HG02588 (cell line): ENCODE data around the gene TP73.

Source experiments
- ATAC-seq: cut with Tn5 transposase; IDR thresholded peaks from one replicate; pipeline ENCODE4 v1.9.1; 2021; ENCODE audit warnings: mild to moderate bottlenecking, moderate library complexity; ENCODE audit not compliant: unreplicated experiment

The TP73 gene

DNA sequence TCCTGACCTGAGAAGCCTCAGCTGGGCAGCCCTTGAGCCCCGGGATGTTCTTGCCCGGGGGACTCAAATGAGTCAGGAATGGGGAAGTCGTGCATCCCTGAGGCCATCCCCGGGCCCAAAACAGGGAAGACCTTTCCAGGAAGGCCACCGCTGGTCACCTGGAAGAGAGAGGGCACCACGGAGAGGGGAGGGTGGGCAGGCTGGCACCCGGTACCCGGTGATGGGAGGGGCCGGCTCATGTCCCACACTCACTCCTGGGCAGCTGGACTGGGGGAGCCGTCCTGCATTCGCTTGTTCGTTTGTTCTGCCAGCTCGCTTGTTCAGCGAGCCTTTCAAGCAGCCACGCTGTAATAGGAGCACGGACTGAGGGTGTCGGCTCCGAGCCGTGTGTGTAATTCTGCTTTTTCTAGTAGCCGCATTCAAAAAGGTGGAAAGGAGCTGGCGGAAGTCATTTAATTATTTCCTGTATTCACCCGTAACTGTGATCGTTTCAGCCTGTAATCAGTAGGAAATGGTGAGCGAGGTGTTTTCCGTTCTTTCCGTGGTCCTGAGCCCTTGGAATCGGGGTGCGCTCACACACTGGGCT lies 51.6 kb downstream of the TP73 start:
- ATAC-seq: no peak

DNA sequence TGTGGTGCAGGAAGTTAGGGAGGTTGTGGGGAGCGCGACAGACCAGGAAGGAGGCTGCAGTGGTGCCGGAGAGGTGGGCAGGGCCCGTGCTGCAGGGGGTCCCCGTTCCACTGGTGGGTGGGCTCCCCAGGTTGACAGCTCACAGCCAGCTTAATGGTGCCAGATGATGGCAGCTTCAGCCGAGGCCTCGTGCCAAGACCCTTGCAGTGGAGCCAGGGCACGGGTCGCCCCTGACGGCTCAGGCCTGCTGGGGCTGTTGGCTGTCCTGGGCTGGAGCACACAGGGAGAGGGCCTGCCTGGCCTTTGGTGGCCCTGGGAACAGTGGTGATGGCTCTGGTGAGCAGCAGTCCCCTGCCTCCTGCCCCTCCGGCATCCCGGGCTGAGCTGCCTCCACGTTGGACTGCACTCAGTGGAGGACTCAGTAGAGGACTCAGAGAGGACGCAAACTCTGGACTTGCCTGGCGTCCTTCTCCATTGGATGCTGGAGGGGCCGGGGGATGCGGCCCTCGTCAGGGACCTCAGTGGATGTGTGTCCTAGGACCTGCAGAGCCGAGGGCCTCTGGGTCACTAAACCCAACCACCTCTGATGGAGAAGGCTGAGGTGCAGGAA lies 53.1 kb downstream of the TP73 start:
- no peak for ATAC-seq

DNA sequence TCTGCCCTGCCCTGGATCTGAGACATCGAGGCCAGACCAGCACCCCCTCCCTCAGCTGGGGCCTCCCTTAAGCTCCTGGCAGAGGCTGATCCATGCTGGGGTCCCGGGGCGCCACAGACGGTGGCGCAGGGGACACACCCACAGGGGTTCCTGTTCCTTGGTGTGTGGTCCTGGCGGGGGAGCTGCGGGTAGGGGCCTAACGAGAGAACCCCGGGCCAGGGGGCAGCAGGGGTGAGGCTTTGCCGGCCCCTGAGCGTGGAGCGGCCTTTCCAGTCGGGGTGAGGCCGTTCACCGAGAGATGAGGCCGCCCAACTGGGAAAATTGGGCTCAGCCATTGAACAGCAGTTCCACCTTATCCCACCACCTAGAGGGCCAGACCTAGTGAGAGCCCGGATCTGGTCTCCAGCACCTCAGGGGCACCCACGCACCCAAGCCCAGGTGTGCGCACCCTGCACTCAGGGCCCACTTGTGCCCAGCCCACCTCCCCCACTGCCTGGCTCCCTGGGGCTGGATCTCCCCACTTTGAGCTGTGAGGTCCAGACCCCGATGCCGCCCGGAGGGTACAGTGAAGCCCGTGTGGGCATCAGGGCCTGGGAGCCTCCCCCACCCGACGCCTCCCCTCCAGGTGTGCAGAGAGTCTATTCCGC lies 54.5 kb downstream of the TP73 start:
- ATAC-seq: no peak

DNA sequence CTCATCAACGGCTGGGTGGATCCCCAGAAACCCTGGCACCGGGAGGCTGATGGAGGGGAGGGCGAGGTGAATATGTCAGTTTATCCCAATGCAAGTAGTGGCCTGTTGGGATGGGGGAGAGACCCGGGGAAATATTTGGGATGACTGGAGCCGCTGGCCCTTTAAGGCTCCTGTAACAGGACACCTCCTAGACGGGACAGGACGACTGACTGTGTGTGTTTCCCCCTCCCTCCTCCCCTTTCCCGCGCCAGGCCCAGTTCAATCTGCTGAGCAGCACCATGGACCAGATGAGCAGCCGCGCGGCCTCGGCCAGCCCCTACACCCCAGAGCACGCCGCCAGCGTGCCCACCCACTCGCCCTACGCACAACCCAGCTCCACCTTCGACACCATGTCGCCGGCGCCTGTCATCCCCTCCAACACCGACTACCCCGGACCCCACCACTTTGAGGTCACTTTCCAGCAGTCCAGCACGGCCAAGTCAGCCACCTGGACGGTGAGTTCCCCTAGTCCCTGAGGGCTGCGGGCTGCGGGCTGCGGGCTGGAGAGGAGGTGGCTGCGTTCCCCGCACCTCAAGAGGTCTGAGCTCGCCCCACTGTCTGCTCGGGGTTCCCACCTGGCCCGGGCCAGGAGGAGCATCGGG lies 55.1 kb downstream of the TP73 start:
- no peak for ATAC-seq

DNA sequence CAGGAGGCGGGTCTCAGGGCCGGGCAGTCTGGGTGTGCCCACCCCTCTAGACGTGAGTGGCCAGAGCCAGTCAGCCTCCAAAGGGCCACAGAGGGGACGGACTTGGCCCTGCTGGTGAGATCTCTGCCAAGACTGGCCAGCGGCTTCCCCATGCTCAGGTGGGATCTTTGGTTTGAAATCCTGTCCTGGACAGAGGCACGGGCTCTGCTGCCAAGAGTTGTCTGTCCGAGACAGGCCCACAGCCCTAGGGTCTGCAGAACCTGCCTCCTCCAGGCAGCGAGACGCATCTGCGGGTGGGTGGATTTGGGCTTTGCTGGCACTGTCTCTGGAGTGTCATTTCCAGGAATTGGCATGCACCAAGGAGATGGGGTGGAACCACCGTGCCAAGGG lies 55.6 kb downstream of the TP73 start:
- no peak for ATAC-seq

DNA sequence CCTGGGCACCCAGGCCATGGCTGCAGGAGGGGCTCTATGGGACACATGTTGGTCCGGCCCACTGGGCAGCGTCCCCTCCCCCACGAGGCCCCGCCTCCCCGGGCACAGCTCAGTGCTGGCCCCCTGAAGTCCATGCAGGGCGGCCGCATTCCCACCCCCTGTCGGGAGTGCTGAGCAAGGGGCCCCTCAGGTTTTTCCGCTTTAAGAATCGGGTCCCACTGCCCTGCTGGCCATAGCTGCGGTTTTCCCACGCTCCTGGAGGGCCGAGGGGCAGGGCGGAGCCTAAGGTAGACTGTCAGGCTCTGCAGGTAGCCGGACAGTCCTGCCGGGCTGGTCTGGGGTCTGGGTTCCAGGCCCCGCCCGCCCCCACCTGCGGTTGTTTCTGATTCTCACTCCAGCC lies 56.5 kb downstream of the TP73 start:
- ATAC-seq: no peak

DNA sequence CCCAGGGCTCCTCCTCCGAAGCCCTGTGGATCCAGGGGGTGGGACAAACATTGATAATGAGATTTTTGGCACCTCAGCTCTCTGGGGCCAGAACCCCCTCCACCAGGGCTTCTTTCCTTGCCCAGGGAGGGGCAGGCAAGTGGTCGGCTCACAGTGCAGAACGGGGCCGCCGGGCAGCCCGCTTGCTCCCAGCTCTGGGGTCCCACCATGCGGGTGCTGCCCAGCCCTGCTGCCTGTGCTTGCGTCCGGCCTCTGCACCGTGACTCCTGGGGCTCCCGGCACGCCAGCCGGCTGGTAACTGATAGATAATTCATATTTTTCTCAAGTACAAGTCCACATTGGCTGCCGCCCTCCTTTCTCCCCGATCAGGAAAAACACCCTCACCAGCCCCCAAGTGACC lies 57.9 kb downstream of the TP73 start:
- no peak for ATAC-seq

DNA sequence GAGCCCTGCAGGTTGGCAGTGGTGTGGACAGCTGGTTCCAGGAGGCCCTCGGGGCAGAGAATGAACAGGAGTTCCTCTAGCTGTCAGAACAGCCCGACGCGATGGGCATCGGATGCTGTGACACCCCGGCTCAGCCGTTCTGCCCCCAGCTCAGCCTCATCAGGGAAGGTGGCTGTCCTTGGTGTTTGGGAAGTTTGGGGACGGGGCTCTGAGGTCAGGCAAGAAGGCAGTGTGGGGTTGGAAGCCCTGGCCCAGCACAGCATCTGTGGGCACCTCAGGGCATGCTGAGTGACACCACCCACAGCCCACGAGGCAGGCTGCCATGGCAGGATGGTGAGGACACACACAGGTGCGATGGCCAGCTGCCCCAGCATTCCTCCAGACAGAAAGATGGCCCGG lies 59.1 kb downstream of the TP73 start:
- ATAC-seq: no peak

DNA sequence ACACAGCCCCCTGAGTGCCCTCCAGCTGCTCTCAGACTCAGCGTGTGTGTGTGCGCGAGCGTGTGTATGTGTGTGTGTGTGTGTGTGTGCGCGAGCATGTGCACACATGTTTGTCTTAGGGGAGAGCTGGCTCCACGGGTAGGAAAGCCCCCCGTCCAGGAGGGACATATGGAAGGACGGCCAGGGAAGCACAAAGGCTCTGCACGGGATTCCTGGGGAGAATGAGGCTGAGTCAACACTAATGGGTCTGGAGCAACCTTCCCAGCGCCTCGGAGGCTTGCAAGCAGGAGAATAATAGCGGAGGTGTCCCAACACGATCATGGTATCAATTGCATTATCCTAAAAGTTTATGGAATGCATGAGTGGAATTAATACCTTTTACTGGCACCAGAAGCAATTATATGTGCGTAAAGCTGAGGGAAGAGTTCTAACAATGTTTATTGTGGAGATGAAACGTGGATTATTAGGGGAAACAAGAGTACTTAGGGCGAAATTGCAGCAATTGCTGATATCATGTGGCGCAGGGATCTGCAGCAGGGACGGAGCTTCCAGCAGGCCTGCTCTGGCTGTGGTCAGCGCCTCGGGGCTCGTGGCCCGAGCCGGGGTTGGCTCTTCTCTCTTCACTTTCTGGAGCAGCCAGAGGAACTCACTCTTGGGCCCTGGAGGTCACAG lies 59.6 kb downstream of the TP73 start:
- no peak for ATAC-seq

DNA sequence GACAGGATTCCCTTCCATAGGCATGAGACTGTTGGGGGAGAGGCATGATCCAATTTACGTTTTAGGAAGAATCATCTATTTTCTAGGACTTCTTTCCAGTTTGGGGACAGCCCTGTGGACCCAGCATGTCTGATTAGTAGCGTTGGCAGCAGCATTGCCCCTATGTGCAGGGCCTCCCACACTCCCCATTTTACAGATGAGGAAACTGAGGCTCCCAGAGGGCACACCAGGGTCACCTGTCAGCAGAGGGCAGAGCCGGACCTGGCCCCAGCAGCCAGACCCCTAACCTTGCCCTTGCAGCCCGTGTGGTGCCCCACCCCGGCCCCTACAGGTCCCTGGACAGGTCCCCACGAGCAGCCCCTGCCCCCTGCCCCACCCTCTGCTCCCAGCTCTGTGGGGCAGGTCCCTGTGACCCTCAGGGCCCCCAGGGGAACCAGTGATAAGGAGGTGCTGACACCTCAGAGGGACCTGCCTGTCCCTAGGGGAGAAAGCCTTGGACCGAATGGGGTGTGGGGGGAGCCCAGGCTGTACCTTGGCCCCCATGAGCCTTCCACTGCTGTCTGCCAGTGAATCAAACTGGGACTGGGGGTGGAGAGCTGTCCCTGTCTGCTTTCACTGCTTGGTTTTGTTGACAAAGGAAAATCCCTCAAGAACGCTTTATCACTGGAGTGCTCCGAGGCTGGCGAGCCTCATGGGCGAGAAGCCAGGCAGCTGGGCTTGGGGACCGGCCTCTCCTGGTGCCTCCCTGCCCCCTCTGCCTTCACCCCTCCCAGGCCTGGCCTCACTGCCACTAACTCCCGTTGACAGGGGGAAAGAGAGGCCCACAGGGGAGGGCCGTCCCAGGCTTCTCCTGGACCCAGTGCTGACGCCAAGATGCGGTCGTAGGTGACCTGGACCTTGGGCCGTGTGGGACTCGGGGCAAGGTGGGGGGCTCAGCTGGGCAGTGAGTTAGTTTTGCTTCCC lies 60.5 kb downstream of the TP73 start:
- no peak for ATAC-seq

DNA sequence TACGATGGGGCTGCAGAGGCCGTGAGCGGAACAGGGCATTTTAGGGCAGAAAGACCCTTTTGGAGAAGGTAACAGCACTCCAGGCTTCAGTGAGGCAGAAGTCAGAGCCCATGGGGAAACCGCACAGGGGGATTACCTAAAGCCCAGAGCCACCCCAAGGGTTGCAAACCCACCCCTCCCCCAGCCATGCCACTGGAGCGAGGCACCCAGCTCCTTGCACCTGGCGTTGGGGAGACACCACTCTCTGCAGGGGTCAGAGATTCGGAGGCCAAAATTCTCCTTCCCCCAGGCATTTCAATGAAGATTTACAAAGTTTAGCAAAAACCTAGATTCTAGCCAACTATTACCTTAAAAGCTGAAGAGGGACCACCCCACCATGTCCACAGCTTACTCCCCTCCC lies 61.5 kb downstream of the TP73 start:
- ATAC-seq: no peak

DNA sequence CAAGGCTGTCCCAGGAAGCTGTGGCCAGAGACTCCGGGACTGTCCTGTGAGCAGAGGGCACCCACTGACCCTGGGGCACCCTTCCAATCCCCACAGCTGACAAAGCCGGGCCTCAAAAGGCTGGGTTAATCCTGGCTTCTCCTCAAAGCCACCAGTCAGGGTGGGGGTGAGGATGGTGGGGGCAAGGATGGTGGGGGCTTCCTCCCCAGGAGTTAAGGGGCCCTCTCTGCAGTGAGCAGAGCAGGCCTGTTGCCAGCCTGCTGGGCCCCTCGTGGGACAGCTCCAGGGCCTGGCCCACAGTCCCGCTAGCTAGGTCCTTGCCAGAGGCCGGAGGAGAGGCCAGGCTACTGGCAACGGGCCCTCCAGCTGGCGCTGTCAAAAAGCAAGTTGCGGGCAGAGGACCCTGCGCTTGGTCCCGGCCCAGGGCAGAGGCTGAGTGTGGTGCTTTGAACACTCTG lies 62.0 kb downstream of the TP73 start:
- ATAC-seq: no peak

DNA sequence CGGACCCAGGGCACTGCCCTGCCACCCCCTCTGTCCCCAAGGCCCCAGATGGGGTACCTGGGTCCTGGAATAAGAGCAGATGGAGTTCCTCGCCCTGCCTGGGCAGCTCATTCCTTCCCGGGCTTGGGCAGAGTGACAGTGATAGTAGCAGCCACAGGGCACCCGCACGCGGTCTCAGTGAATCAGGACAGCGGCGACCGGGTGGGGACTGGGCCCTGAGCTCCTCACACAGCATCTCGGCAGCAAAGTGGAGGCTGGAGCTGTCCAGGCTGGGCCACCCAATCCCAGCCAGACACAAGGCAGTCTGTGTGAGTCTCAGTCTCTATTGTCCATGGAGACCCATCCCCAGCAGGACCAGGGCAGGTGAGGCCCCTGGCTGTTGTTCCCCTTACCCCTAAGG lies 62.5 kb downstream of the TP73 start:
- no peak for ATAC-seq

DNA sequence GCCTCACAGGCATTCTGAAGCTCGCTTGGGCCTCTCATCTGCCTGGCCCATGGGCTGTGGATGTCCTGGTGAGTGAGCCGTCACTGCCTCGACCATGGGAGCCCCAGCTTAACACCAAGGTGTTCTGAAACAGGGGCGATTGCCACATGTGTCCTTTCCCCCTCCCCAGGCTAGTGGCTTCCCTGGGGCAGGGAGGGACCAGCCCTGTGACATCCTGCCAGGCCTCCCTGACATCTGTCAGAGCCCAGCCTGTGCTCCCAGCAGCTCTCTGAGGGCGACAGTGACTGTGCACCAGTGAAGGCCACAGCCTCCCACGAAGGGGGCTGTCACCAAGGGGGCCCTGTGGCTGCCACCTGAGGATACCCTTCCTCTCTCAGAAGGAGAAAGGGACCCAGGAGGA lies 64.0 kb downstream of the TP73 start:
- ATAC-seq: no peak

DNA sequence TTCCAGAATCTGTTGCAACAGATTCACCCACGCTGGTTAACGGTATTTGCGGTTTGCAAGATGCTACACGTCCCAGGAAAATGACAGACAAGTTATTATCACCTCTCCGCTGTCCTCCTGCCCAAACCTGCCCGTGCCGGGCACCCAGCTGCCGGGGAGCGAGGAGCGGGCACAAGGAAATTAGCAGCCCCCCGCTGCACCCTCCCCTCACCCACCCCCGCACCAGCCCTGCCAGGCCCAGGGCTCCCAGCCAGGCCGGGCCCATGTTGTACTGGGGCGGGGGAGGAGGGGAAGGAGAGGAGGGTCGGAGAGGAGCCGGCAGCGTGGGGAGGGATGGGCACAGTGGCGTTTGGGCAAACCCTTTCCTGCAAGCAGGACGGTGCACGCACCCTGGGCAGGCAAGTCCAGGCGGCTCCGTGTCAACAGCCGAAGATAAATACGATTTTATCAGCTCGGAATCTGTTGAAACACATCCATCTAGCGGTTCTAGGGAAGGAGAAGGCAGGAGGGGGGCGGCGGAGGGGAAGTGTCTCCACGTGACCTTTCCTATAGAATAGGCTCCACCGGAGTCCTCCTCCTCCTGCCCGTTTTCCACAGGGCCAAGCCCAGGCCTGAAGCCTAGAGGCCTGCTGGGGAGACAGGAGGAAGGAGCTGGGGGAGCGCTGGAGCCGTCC lies 64.9 kb downstream of the TP73 start:
- ATAC-seq: no peak

DNA sequence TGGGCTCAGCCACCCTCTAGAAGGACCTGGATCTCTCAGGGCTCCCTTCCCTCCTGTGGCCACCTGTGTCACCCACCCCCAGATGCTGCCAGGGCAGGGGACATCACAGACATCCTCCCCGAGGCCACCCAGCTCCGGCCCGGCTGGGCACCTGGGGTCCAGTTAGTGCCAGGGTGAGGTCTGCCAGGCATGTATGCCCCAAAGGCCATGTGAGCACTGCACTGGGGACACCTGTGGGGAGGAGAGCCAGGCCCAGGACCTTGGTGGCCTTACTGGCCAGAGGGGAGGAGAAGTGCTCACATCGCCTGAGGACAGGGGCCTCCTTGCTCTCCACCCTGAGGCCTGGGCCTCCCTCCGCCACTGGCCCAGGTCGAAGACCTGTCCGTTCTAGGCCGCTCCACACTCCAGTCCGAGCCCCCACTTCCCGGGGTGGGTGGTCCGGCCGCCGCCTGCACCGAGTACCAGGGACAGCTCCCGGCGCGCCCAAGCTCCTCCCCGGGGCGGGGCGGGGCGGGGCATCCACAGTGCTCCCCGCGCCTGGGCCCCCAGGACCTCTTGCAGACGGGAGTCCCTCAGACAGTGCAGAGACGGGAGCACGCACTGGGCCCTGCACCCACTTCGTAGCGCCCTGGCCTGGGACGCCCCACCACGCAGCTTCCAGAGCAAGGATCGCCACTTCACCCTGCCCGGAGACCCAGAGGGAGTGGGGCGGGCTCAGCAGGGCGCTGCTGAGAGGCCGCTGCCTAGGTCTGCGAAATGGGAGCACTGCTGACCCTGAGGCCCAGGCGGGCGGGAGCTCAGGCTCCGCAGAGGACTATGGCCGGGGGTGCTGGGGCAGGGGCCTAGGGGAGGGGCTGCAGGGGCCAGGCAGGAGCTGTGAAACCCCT lies 65.6 kb downstream of the TP73 start:
- no peak for ATAC-seq

DNA sequence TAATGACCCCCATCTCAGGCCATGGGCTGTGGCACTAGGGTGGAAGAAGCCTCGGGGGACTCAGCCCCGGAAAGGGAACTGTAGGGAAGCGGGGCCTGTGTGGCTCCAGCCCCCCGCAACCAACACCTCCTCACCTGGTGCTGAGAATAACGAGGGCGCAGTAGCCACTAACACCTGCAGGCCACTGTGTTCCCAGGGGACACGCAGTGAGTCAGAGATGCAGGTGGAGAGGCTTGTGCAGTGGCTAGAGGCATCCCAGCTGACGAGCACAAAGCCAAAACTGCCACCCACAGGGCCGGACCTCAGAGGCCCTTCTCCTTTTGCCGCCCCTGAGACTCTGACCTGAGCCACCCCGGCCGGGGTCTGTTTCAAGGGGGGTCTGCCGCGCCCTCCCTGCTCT lies 66.4 kb downstream of the TP73 start:
- ATAC-seq: no peak

DNA sequence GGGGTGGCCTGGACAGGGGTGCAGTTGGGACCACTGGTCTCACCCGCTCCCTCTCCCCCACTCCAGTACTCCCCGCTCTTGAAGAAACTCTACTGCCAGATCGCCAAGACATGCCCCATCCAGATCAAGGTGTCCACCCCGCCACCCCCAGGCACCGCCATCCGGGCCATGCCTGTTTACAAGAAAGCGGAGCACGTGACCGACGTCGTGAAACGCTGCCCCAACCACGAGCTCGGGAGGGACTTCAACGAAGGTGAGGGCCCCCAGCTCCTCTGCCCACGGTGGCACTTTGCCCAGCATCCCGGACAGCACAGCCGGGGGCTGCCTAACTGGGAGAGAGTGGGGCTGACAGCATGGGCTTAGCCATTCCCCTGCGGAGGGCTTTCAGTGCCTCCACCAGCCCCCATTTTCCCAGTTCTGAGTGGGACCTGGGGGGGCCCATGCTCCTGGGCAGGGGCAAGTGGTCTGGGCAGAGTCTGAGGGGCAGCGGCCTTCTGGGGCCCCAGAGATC lies 69.7 kb downstream of the TP73 start:
- no peak for ATAC-seq

DNA sequence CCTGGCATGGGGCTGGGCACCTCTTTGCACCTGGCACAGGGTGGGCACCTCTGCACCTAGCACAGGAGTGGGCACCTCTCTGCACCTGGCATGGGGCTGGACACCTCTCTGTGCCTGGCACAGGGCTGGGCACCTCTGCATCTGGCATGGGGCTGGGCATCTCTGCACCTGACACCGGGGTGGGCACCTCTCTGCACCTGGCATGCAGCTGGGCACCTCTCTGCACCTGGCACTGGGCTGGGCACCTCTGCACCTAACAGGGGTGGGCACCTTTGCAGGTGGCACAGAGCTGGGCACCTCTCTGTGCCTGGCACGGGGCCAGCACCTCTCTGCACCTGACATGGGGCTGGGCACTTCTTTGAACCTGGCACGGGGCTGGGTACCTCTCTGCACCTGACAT lies 70.5 kb downstream of the TP73 start:
- ATAC-seq: no peak
